Astrocyte (in vitro differentiated cells and primary cell): ENCODE results near the gene SSUH2. TPM values are rescaled to one million over a fixed set of nuclear protein-coding genes. Genes with fewer than 3 reads are reported as not detected.
A peak's percentile ranks its signal among the peaks of the same experiment; 100 is the strongest.

Experiments
- DNase-seq: peaks from one replicate; pipeline ENCODE4 v3.0.0-alpha.2; 2010; ENCODE audit warnings: low read depth
- FAIRE-seq: peaks from 2 replicates; lab custom pipeline; 2011; peaks lifted over from hg19 to GRCh38; lab: Jason Lieb, UNC
- H2AFZ ChIP-seq: 2 replicates; pipeline ENCODE4 v1.6.0; 2012; ENCODE audit warnings: low read depth, low read length, inconsistent platforms
- H3K27ac ChIP-seq: 2 replicates; pipeline ENCODE4 v1.5.1; 2011; ENCODE audit warnings: low read depth, low read length, inconsistent platforms
- H3K27me3 ChIP-seq: 2 replicates; pipeline ENCODE4 v1.6.0; 2011; ENCODE audit warnings: low read length, inconsistent platforms; ENCODE audit not compliant: insufficient read depth
- H3K36me3 ChIP-seq: 2 replicates; pipeline ENCODE4 v1.5.1; 2011; ENCODE audit warnings: low read length, inconsistent platforms; ENCODE audit not compliant: insufficient read depth
- H3K4me1 ChIP-seq: 2 replicates; pipeline ENCODE4 v1.5.1; 2011; ENCODE audit warnings: low read length, inconsistent platforms; ENCODE audit not compliant: insufficient read depth
- H3K4me2 ChIP-seq: 2 replicates; pipeline ENCODE4 v1.6.0; 2012; ENCODE audit warnings: low read length, inconsistent platforms
- H3K4me3 ChIP-seq: 2 replicates; pipeline ENCODE4 v1.5.1; 2011; ENCODE audit warnings: low read depth, mild to moderate bottlenecking, low read length, inconsistent platforms; ENCODE audit not compliant: insufficient read depth
- H3K79me2 ChIP-seq: 2 replicates; pipeline ENCODE4 v1.6.0; 2012; ENCODE audit warnings: mild to moderate bottlenecking, low read length, inconsistent platforms; ENCODE audit not compliant: insufficient read depth
- H3K9ac ChIP-seq: 2 replicates; pipeline ENCODE4 v1.6.0; 2012; ENCODE audit warnings: mild to moderate bottlenecking, low read length, inconsistent platforms
- H3K9me3 ChIP-seq: 2 replicates; pipeline ENCODE4 v1.5.1; 2012; ENCODE audit warnings: low read depth, mild to moderate bottlenecking, low read length, inconsistent platforms; ENCODE audit not compliant: insufficient read depth
- H4K20me1 ChIP-seq: 2 replicates; pipeline ENCODE4 v1.6.0; 2012; ENCODE audit warnings: low read length, inconsistent platforms; ENCODE audit not compliant: insufficient read depth
- H3K27ac Mint-ChIP-seq: one replicate; pipeline ENCODE4 v1.8.0; 2021; ENCODE audit warnings: mild to moderate bottlenecking, mixed read lengths; ENCODE audit not compliant: unreplicated experiment
- H3K27me3 Mint-ChIP-seq: one replicate; pipeline ENCODE4 v1.8.0; 2021; ENCODE audit warnings: low read depth, mixed read lengths; ENCODE audit not compliant: unreplicated experiment
- H3K36me3 Mint-ChIP-seq: one replicate; pipeline ENCODE4 v1.8.0; 2021; ENCODE audit warnings: low read depth, mixed read lengths; ENCODE audit not compliant: unreplicated experiment
- H3K4me1 Mint-ChIP-seq: one replicate; pipeline ENCODE4 v1.8.0; 2021; ENCODE audit warnings: low read depth, mixed read lengths; ENCODE audit not compliant: unreplicated experiment
- H3K4me3 Mint-ChIP-seq: one replicate; pipeline ENCODE4 v1.8.0; 2021; ENCODE audit warnings: mild to moderate bottlenecking, moderate library complexity, mixed read lengths; ENCODE audit not compliant: unreplicated experiment
- H3K9me3 Mint-ChIP-seq: one replicate; pipeline ENCODE4 v1.8.0; 2021; ENCODE audit warnings: mild to moderate bottlenecking, mixed read lengths; ENCODE audit not compliant: unreplicated experiment
- EZH2 ChIP-seq: IDR thresholded peaks from 2 replicates; pipeline ENCODE4 v1.6.1; 2012; ENCODE audit warnings: mild to moderate bottlenecking, low read length, inconsistent platforms; ENCODE audit not compliant: insufficient read depth
- total RNA-seq: library from RNA; stranded (reverse); gene quantifications from 2 replicates; pipeline ENCODE4 v1.2.1, GENCODE V29; 2021
- TF ChIP-seq, protein P1 (sequence below): IDR thresholded peaks from 2 replicates; pipeline ENCODE4 v1.5.1; 2011; ENCODE audit warnings: low read depth, mild to moderate bottlenecking, inconsistent platforms, low read length, moderate library complexity; ENCODE audit not compliant: insufficient read depth

The SSUH2 gene
- total RNA-seq, 1 donor from 2014 or later, result not detected

DNA sequence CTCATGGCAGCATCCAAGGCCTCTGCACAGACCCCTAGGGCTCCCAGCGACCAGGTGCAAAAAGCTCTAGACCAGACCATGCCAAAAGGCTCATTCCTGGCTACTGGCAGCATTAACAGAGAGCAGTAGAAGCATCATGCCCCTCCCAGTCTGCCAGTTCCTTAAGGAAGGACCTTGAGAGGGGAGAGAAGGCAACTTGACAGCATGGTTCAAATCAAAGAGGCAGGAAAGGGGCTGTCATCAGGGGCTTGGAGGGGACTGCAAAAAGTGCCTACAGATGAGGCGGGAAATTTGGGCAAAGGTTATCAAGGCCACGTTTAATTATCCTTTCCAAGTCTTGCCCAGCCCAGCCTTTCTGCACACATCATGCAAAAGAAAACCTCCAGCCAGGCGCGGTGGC lies 64.7 kb downstream of the SSUH2 start:
- Histone ChIP-seq H3K4me2 (no peak overlapping the region), H4K20me1 (no peaks in the 10 kb centered on the region), H3K9ac (no peak overlapping the region), H3K27ac (no peak overlapping the region), H3K27me3 (no peaks in the 10 kb centered on the region), H3K4me3 (no peak overlapping the region), H3K4me1 (peaks cover 25% of the 10 kb centered on the region), H3K36me3 (no peaks in the 10 kb centered on the region), H2AFZ (no peak overlapping the region), H3K9me3 (no peaks in the 10 kb centered on the region), H3K79me2 (no peaks in the 10 kb centered on the region)
- Mint-ChIP-seq H3K27me3 (no peaks in the 10 kb centered on the region), H3K36me3 (peaks cover 14% of the 10 kb centered on the region), H3K4me3 (no peak overlapping the region), H3K27ac (no peak overlapping the region), H3K4me1 (peaks cover 48% of the 10 kb centered on the region), H3K9me3 (no peaks in the 10 kb centered on the region)
- TF ChIP-seq, protein P1, sequence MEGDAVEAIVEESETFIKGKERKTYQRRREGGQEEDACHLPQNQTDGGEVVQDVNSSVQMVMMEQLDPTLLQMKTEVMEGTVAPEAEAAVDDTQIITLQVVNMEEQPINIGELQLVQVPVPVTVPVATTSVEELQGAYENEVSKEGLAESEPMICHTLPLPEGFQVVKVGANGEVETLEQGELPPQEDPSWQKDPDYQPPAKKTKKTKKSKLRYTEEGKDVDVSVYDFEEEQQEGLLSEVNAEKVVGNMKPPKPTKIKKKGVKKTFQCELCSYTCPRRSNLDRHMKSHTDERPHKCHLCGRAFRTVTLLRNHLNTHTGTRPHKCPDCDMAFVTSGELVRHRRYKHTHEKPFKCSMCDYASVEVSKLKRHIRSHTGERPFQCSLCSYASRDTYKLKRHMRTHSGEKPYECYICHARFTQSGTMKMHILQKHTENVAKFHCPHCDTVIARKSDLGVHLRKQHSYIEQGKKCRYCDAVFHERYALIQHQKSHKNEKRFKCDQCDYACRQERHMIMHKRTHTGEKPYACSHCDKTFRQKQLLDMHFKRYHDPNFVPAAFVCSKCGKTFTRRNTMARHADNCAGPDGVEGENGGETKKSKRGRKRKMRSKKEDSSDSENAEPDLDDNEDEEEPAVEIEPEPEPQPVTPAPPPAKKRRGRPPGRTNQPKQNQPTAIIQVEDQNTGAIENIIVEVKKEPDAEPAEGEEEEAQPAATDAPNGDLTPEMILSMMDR, result no peak
- no peak for TF ChIP-seq EZH2
- FAIRE-seq (no peak), DNase-seq (no peak)

DNA sequence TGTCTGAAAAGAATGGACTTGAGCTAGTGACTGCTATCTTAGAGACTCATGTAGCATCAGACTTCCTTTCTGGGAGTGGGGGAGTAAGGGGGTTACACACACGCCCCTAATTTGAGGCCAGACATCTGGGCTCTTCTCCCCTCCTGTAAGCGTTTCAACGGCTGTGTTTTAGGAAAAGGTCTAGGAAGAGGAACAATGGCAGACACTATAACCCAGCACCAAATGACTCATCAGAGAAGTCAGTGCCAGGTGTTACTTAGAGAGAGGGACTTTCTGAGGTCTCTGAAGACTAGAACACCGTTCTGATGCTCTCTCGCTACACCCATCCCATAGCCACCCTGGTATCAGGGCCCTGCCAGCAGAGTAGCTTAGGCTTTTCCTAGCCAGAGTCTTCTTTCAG lies 65.5 kb downstream of the SSUH2 start:
- Histone ChIP-seq H3K9me3 (no peaks in the 10 kb centered on the region), H4K20me1 (no peaks in the 10 kb centered on the region), H3K27ac (no peak overlapping the region), H3K27me3 (no peaks in the 10 kb centered on the region), H3K4me3 (no peak overlapping the region), H3K36me3 (no peaks in the 10 kb centered on the region), H3K4me1 (peaks cover 25% of the 10 kb centered on the region), H3K9ac (no peak overlapping the region), H2AFZ (no peak overlapping the region), H3K4me2 (no peak overlapping the region), H3K79me2 (no peaks in the 10 kb centered on the region)
- TF ChIP-seq, protein P1, result no peak
- no peak for TF ChIP-seq EZH2
- Mint-ChIP-seq H3K27ac (peak overlapping the region; percentile 37), H3K4me1 (peaks cover 55% of the 10 kb centered on the region), H3K4me3 (no peak overlapping the region), H3K9me3 (no peaks in the 10 kb centered on the region), H3K36me3 (peaks cover 14% of the 10 kb centered on the region), H3K27me3 (no peaks in the 10 kb centered on the region)
- DNase-seq, result peak; percentile 30
- FAIRE-seq, result no peak

DNA sequence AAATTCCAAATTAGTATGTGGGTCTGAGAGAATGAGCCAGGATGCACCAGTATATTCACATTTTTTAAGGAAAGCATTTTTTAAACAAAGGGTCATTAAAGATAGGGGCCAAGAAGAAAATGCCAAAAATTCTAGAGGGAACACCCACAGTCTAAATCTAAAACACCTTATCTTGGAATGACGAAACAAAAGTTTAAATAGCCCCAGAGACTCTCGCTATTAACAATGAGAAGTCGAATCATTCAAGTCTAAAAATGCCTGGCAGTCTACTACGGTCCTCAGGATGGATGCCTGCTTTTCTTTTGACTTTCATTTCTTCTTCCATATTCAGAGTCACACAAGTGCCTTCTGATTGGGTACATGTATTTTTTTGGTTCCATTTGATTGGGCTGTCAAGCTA lies 66.3 kb downstream of the SSUH2 start:
- peaks cover 57% of the 10 kb centered on the region for H3K4me1 Mint-ChIP-seq

More for the DNA sequence above, 66.3 kb downstream of the SSUH2 start:
- H3K36me3 ChIP-seq, result no peaks in the 10 kb centered on the region
- H4K20me1 ChIP-seq, result no peaks in the 10 kb centered on the region
- no peaks in the 10 kb centered on the region for H3K79me2 ChIP-seq
- H3K36me3 Mint-ChIP-seq, result peaks cover 12% of the 10 kb centered on the region
- H3K4me3 ChIP-seq, result no peak overlapping the region
- peaks cover 25% of the 10 kb centered on the region for H3K4me1 ChIP-seq
- no peak overlapping the region for H2AFZ ChIP-seq
- no peak overlapping the region for H3K27ac Mint-ChIP-seq
- H3K9me3 Mint-ChIP-seq, result no peaks in the 10 kb centered on the region
- no peak overlapping the region for H3K4me2 ChIP-seq
- no peak for FAIRE-seq
- H3K27ac ChIP-seq, result no peak overlapping the region
- H3K4me3 Mint-ChIP-seq, result no peak overlapping the region
- no peak overlapping the region for H3K9ac ChIP-seq
- no peaks in the 10 kb centered on the region for H3K9me3 ChIP-seq
- no peaks in the 10 kb centered on the region for H3K27me3 Mint-ChIP-seq
- TF ChIP-seq, protein P1, result no peak
- no peak for TF ChIP-seq EZH2
- no peaks in the 10 kb centered on the region for H3K27me3 ChIP-seq
- DNase-seq, result peak; percentile 46
